Measurements from ENCODE around the gene CSNK1G2. TPM values are rescaled to one million over a fixed set of nuclear protein-coding genes. Genes with fewer than 3 reads are reported as not detected.
"Not testable (repeated sequence)": the region's sequence is repeated elsewhere in the genome, so short reads cannot be mapped to it uniquely, and the experiment has no call there.

CSNK1G2 gene
- total RNA-seq, 1 experiment from 2014 or later, result 96.0 TPM

- DNase-seq (ENCODE audit: low read depth), result no peak
Observed at GRCh38 chr19:1987197-1988187, 46.5 kb downstream of the CSNK1G2 start.

- not testable (repeated sequence) for DNase-seq (ENCODE audit: low read depth)
Observed at GRCh38 chr19:1988464-1988863, 47.5 kb downstream of the CSNK1G2 start.

GRCh38 chr19:1989513-1990229 is 48.7 kb downstream of the CSNK1G2 start:
- no peak for DNase-seq (ENCODE audit: low read depth)

DNA sequence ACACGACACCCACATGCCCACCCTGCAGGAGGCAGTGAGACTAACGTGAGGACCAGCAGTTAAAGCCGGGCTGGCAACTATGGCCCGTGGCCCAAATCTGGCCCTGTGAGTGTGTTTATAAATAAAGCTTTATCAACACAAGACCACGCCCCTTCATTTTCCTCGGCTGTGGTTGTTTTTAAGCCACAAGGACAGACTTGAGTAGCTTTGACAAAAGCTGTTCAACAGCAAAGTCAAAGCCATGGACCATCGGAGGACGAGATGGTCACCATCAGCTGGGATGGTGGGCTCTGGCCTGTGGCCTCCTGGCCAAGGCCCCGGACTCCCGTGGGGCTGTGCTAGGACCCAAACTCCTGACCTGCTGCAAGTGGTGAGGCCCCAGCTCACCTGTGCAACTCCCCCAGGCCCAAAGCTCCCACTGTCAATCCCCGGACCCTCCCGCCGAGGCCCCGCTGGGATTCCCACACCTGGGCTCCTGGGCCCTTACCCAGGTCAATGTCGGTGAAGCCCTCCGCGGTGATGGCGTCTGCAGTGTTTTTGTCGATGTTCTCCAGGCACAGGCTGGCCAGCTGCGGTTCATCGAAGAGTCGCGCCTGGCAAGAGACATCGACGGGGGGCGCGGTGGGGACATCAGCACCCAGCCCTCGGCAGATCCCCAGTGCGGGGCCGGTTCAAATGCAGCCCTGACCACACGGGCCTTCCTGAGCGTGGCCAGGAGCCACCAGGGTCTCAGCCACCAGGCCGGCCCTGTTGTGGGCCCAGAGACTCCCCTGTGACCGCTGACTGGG is 49.5 kb downstream of the CSNK1G2 start:
- no peak for DNase-seq (ENCODE audit: low read depth)

GRCh38 chr19:1991018-1991913 is 50.3 kb downstream of the CSNK1G2 start:
- DNase-seq (ENCODE audit: low read depth), result no peak

- no peak for DNase-seq (ENCODE audit: low read depth)
Observed at GRCh38 chr19:1992759-1993260, 51.8 kb downstream of the CSNK1G2 start.

DNA sequence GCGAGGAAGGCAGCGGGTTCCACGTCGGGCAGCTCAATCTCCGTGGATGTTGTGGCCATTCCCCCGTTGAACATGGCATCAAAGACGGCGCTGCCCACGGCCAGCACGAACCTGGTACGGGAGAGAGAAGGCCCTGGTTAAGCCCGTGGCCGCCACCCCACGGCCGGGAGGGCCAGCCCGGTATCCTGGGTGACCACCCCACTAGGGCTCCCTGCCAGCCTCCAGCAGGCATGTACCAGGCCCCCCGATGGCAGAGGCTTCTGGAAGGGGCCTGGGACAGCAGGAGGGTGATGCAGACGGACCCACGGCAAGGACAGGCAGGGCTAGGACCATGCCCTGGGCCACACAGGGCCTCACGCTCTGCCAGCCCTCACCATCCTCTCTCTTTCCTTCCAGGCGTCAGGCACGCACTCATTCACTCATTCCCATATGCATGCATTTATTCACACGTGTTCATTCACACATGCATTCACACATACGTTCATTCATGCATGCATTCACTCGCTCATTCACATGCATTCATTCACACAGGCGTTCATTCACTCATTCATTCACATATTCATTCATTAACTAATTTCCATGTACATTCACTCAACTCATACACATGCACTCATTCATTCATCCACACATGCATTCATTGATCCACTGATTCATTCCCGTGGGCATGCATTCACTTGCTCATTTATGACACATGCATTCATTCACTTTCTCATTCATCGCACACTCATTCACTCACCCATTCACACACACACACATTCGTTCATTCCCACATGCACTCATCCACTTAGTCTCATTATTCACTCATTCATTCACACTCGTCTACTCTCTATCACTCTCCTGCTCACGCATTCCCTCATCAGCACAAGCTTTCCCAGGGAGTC is 56.6 kb downstream of the CSNK1G2 start:
- no peak for DNase-seq (ENCODE audit: low read depth)

GRCh38 chr19:1998712-1999708 is 58.0 kb downstream of the CSNK1G2 start:
- DNase-seq (ENCODE audit: low read depth), result no peak

GRCh38 chr19:1999856-2000515 is 59.0 kb downstream of the CSNK1G2 start:
- no peak for DNase-seq (ENCODE audit: low read depth)

DNA sequence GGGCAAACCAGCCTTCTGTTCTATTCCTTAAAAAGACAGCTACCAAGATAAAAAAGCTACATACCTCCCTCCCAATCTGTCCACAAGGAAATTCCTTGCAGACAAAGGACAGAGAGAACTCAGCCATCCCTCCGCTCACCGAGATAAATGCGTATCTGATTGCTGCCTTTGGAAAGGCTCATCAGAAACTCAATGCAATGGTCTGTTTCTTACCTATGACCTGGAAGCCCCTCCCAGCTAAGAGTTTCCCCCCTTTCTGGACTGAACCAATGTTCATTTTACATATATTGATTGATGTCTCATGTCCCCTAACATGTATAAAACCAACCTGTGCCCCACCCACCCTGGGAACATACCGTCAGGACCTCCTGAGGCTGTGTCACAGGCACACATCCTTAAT is 62.9 kb downstream of the CSNK1G2 start:
- no peak for DNase-seq (ENCODE audit: low read depth)

GRCh38 chr19:2010135-2010668 is 69.2 kb downstream of the CSNK1G2 start:
- DNase-seq (ENCODE audit: low read depth), result no peak

- DNase-seq (ENCODE audit: low read depth), result no peak
Observed at GRCh38 chr19:2011169-2011568, 70.2 kb downstream of the CSNK1G2 start.

DNA sequence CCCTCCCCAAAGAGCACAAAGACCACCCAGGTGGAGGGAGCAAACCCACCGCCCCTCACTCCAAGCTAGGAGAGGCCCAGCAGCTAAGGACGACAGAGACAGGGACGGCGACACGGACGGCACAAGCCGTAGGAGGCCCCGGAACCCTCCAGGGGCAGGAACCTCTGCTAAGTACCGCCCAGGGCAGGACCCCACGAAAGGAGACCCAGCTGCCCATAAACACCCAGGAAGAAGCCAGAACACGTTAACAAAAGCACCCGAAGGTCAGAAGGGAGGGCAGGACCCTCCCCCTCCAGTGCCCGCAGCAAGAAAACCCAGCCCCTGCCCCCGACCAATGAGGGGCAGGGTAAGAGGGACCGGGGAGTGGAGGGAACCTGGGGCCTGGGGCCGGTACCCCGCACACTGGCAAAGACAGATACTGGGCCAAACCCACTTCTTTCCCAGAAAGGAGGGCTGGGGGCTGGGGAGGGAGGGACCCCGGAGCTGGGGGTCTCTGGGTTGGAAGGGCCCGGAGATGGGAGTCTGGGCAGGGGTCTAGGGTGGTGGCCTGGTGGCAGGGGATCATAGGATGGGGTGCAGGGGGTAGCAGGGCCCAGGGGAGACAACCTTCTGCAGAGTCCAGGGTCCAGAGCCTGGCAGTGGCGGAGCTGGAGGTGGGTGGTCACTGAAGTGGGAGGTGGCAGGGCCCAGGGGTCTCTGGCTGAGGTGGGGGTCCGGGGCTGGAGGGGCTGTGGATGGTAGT is 72.1 kb downstream of the CSNK1G2 start:
- no peak for DNase-seq (ENCODE audit: low read depth)

DNA sequence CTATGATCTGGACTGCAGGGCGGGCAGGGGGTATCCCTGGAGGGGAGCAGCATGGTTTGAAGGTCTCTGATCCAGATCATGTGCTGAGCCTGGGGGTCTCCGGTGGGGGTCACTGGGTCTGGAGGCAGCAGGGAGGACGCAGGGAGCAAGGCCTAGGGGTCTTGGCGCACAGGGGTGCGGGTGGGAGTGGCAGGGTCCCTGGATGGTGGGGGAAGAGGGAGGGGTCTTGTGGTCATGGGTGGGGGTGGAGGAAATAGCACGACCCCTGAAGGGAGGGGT is 72.7 kb downstream of the CSNK1G2 start:
- no peak for DNase-seq (ENCODE audit: low read depth)

DNA sequence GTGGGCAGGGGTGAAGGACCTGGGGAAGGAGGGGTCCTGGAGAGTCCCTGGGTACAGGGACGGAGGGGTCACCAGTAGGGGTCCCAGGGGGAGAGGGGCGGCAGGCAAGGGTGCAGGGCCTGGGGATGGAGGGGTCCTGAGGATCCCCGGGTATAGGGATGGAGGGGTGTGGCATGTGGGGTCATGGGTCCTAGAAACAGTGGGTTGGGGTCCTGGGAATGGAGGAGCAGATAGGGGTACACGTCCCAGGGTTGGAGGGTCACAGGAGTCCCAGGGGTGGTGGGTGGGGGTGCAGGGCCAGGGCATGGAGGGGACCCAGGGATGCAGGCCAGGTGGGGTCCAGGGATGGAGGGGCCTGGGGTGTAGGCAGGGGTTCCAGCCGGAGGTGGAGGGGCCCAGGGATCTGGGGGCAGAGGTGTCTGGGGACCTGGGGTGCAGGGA is 73.2 kb downstream of the CSNK1G2 start:
- DNase-seq (ENCODE audit: low read depth), result no peak

DNA sequence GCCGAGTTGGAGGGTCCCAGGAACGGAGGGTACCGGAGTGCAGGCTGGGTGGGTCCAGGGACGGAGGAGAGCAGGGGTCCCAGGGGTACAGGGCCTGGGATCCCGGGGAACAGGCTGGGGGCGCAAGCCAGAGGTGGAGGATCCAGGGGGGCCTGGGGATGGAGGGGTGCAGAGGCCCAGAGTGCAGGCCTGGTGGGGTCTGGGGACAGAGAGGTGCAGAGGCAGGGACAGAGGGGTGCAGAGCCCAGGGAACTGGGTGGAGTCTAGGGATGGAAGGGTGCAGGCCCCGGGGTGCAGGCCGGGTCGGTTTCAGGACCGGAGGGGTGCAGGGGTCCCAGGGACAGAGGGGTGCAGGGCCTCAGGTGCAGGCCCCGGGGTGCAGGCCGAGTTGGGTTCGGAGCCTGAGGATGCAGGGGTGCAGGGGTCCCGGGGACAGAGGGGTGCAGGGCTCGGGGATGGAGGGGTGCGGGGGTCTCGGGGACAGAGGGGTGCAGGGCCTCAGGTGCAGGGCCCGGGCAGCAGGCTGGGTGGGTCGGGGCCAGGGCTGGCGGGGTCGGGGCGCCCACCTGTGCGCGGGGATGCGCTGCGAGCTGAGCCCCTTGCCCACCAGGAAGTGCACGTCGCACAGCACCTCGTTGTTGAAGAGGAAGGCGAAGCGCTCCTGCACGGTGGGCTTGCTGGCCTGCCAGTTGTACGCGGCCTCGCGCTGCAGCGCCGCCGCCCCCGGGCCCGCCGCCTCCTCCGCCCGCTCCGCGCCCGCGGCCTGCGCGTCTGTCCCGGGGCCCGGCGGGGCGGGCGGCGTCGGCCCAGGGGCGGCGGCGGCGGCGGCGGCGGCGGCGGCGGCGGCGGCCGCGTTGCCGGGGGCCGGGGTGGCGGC is 74.0 kb downstream of the CSNK1G2 start:
- DNase-seq (ENCODE audit: low read depth), result no peak

Data from LHCN-M2 (cell line).